WTC11 (cell line): ENCODE measurements around the gene CXCL12. TPM values are rescaled to one million over a fixed set of nuclear protein-coding genes. Genes with fewer than 3 reads are reported as not detected.

Experiments used
- ATAC-seq: fragments of 200-7000 bp; cut with Tn5 transposase; 2 replicates; pipeline ENCODE4 v1.10.0; 2021; ENCODE audit warnings: mild to moderate bottlenecking, moderate library complexity
- CTCF ChIA-PET: fragments of 300-600 bp; sonication (Branson Sonifier 250); formaldehyde crosslinking; loops from one replicate; lab custom pipeline; 2021; ENCODE audit warnings: antibody characterized with exemption; lab: Charles Lee
- POLR2A ChIA-PET: fragments of 350-600 bp; sonication (Branson Sonifier 250); formaldehyde crosslinking; loops from one replicate; lab custom pipeline; 2021; ENCODE audit warnings: antibody characterized with exemption; lab: Charles Lee
- DNase-seq: peaks from one replicate; pipeline ENCODE4 v3.0.0; 2021; ENCODE audit warnings: low spot score
- H3K27ac Mint-ChIP-seq: 2 replicates; pipeline ENCODE4 v1.8.0; 2021; ENCODE audit warnings: mixed read lengths
- H3K27me3 Mint-ChIP-seq: 2 replicates; pipeline ENCODE4 v1.8.0; 2021; ENCODE audit warnings: low read depth, mild to moderate bottlenecking, moderate library complexity, mixed read lengths
- H3K36me3 Mint-ChIP-seq: 2 replicates; pipeline ENCODE4 v1.8.0; 2021; ENCODE audit warnings: mixed read lengths
- H3K4me1 Mint-ChIP-seq: 2 replicates; pipeline ENCODE4 v1.8.0; 2022; ENCODE audit warnings: mixed read lengths
- H3K4me3 Mint-ChIP-seq: 2 replicates; pipeline ENCODE4 v1.8.0; 2021; ENCODE audit warnings: mild to moderate bottlenecking, moderate library complexity, mixed read lengths
- H3K9me3 Mint-ChIP-seq: 2 replicates; pipeline ENCODE4 v1.8.0; 2021; ENCODE audit warnings: mixed read lengths
- AFF4 ChIP-seq: sonication (generic); formaldehyde crosslinking; IDR thresholded peaks from 2 replicates; pipeline ENCODE4 v1.8.1; 2023; ENCODE audit warnings: mild to moderate bottlenecking, missing genetic modification reagents, borderline replicate concordance
- ARID4B ChIP-seq: sonication (generic); formaldehyde crosslinking; IDR thresholded peaks from 2 replicates; pipeline ENCODE4 v1.8.0; 2023; ENCODE audit warnings: missing genetic modification reagents, mild to moderate bottlenecking, borderline replicate concordance
- ATF2 ChIP-seq: sonication (generic); formaldehyde crosslinking; IDR thresholded peaks from 2 replicates; pipeline ENCODE4 v1.8.1; 2022; ENCODE audit warnings: low read depth, missing genetic modification reagents, borderline replicate concordance
- FOXJ3 ChIP-seq: sonication (generic); formaldehyde crosslinking; IDR thresholded peaks from 2 replicates; pipeline ENCODE4 v1.9.0; 2021; ENCODE audit warnings: missing genetic modification reagents, mild to moderate bottlenecking, borderline replicate concordance
- FOXK1 ChIP-seq: sonication (generic); formaldehyde crosslinking; IDR thresholded peaks from 2 replicates; pipeline ENCODE4 v1.8.0; 2022; ENCODE audit warnings: mild to moderate bottlenecking, moderate library complexity, missing genetic modification reagents
- HMGA2 ChIP-seq: fragments of 250-450 bp; sonication (Bioruptor Pico); IDR thresholded peaks from 2 replicates; pipeline ENCODE4 v1.4.0; 2021; ENCODE audit warnings: mild to moderate bottlenecking, moderate library complexity
- HMGXB4 ChIP-seq: sonication (generic); formaldehyde crosslinking; IDR thresholded peaks from 2 replicates; pipeline ENCODE4 v1.8.1; 2023; ENCODE audit warnings: mild to moderate bottlenecking, moderate library complexity, missing genetic modification reagents
- KAT7 ChIP-seq: sonication (generic); formaldehyde crosslinking; IDR thresholded peaks from 2 replicates; pipeline ENCODE4 v1.8.1; 2023; ENCODE audit warnings: missing genetic modification reagents, mild to moderate bottlenecking, borderline replicate concordance
- MXD4 ChIP-seq: fragments of 250-450 bp; sonication (Bioruptor Pico); IDR thresholded peaks from 2 replicates; pipeline ENCODE4 v1.8.0; 2021; ENCODE audit warnings: mild to moderate bottlenecking, moderate library complexity, borderline replicate concordance
- NR2C2 ChIP-seq: sonication (generic); formaldehyde crosslinking; IDR thresholded peaks from 2 replicates; pipeline ENCODE4 v1.8.0; 2022; ENCODE audit warnings: mild to moderate bottlenecking, missing genetic modification reagents
- RELA ChIP-seq: sonication (generic); formaldehyde crosslinking; IDR thresholded peaks from 2 replicates; pipeline ENCODE4 v1.8.1; 2022; ENCODE audit warnings: missing genetic modification reagents, mild to moderate bottlenecking, borderline replicate concordance
- TEAD1 ChIP-seq: sonication (generic); formaldehyde crosslinking; IDR thresholded peaks from 2 replicates; pipeline ENCODE4 v1.8.0; 2022; ENCODE audit warnings: mild to moderate bottlenecking, missing genetic modification reagents
- USF2 ChIP-seq: sonication (generic); formaldehyde crosslinking; IDR thresholded peaks from 2 replicates; pipeline ENCODE4 v1.8.1; 2023; ENCODE audit warnings: mild to moderate bottlenecking, missing genetic modification reagents, moderate library complexity
- ZBTB43 ChIP-seq: sonication (generic); formaldehyde crosslinking; IDR thresholded peaks from 2 replicates; pipeline ENCODE4 v1.8.1; 2023; ENCODE audit warnings: mild to moderate bottlenecking, missing genetic modification reagents
- ZNF219 ChIP-seq: sonication (generic); formaldehyde crosslinking; IDR thresholded peaks from 2 replicates; pipeline ENCODE4 v1.8.0; 2023; ENCODE audit warnings: missing genetic modification reagents, mild to moderate bottlenecking, borderline replicate concordance
- ZNF232 ChIP-seq: sonication (generic); formaldehyde crosslinking; IDR thresholded peaks from 2 replicates; pipeline ENCODE4 v1.8.0; 2022; ENCODE audit warnings: mild to moderate bottlenecking, missing genetic modification reagents
- ZNF317 ChIP-seq: sonication (generic); formaldehyde crosslinking; IDR thresholded peaks from 2 replicates; pipeline ENCODE4 v1.8.1; 2023; ENCODE audit warnings: low read depth, mild to moderate bottlenecking, moderate library complexity, missing genetic modification reagents, borderline replicate concordance
- ZSCAN18 ChIP-seq: fragments of 250-450 bp; sonication (Bioruptor Pico); IDR thresholded peaks from 2 replicates; pipeline ENCODE4 v2.1.2; 2022; ENCODE audit warnings: mild to moderate bottlenecking, moderate library complexity
- total RNA-seq: library from RNA; stranded (reverse); gene quantifications from 3 replicates; pipeline ENCODE4 v1.2.3, GENCODE V29; 2021

CXCL12 gene
- total RNA-seq, 1 experiment from 2014 or later = 52.4 TPM

- Mint-ChIP-seq H3K27ac (peak overlapping the region; percentile 98), H3K4me3 (peak overlapping the region; percentile 49), H3K36me3 (peaks cover 57% of the 10 kb centered on the region), H3K9me3 (no peaks in the 10 kb centered on the region), H3K27me3 (no peaks in the 10 kb centered on the region), H3K4me1 (peaks cover 69% of the 10 kb centered on the region)
- ATAC-seq = peak; percentile 88
- ChIA-PET CTCF (interaction anchor here (0.7 to 2.6 kb wide), 15 partner anchors 8 to 562 kb away, joined by 3 to 40 read pairs (median 5); no protein-coding TSS in a partner anchor), POLR2A (interaction anchor here (0.6 to 1.7 kb wide), 7 partner anchors 11 to 31 kb away, joined by 3 to 19 read pairs (median 5); no protein-coding TSS in a partner anchor)
- peak; percentile 64 for DNase-seq
- TF ChIP-seq MXD4 (CRISPR knock-in tag) (no peak), HMGXB4 (CRISPR knock-in tag) (no peak), USF2 (CRISPR knock-in tag) (no peak), ARID4B (CRISPR knock-in tag) (0 out of 2 replicates have a peak, but pooled peaks have one; percentile 53), RELA (CRISPR knock-in tag) (no peak), FOXJ3 (CRISPR knock-in tag) (0 out of 2 replicates have a peak, but pooled peaks have one; percentile 35), FOXK1 (CRISPR knock-in tag) (0 out of 2 replicates have a peak, but pooled peaks have one; percentile 19), ZNF317 (CRISPR knock-in tag) (no peak), ZSCAN18 (CRISPR knock-in tag) (no peak), TEAD1 (0 out of 2 replicates have a peak, but pooled peaks have one; percentile 61), ZNF232 (no peak), AFF4 (CRISPR knock-in tag) (no peak; the same call in 1 of the 2 replicates), ZBTB43 (no peak), ZNF219 (CRISPR knock-in tag) (no peak), HMGA2 (CRISPR knock-in tag) (no peak), NR2C2 (no peak), KAT7 (no peak), ATF2 (no peak)
These were observed 14.1 kb downstream of the CXCL12 start for GRCh38 chr10:44370731-44371248.
